Left ventricle myocardium inferior (tissue), 1 donor: ENCODE data around the gene PPP2R2D. TPM values are rescaled to one million over a fixed set of nuclear protein-coding genes. Genes with fewer than 3 reads are reported as not detected.

Source experiments
- DNase-seq: peaks from one replicate; pipeline ENCODE4 v3.0.0-alpha.2; 2020
- H3K27ac ChIP-seq: fragments of 200-600 bp; replicated peaks from 2 replicates; pipeline ENCODE4 v1.8.0; 2021
- H3K27me3 ChIP-seq: fragments of 200-600 bp; 2 replicates; pipeline ENCODE4 v1.8.0; 2021; ENCODE audit warnings: low read depth
- H3K36me3 ChIP-seq: fragments of 200-600 bp; 2 replicates; pipeline ENCODE4 v1.8.0; 2021
- H3K4me1 ChIP-seq: fragments of 200-600 bp; 2 replicates; pipeline ENCODE4 v1.8.0; 2021
- H3K4me3 ChIP-seq: fragments of 200-600 bp; 2 replicates; pipeline ENCODE4 v1.8.0; 2021; ENCODE audit warnings: mild to moderate bottlenecking, moderate library complexity
- H3K9me3 ChIP-seq: fragments of 200-600 bp; replicated peaks from 2 replicates; pipeline ENCODE4 v1.8.0; 2021
- intact Hi-C: fragments of 100-400 bp; cut with micrococcal nuclease; formaldehyde crosslinking; loops from one replicate; pipeline ENCODE4 v1.11.0; 2022
- total RNA-seq: library from RNA; stranded (reverse); fragmentation: NEBNext Ultra II Directional; extraction: Animal tissue kit (Norgen Biotek cat#: 25700); gene quantifications from one replicate; pipeline ENCODE4 v1.2.1, GENCODE V29; 2021
- TF ChIP-seq, protein P1 (sequence below): fragments of 200-600 bp; IDR thresholded peaks from 2 replicates; pipeline ENCODE4 v1.8.0; 2021; ENCODE audit warnings: antibody characterized with exemption, mild to moderate bottlenecking, borderline replicate concordance
- donor health status: DM: no; HTN: yes; CAD: no; lungs with severe emphysema.

The PPP2R2D gene
- total RNA-seq, 1 donor from 2014 or later, result 38.2 TPM

DNA sequence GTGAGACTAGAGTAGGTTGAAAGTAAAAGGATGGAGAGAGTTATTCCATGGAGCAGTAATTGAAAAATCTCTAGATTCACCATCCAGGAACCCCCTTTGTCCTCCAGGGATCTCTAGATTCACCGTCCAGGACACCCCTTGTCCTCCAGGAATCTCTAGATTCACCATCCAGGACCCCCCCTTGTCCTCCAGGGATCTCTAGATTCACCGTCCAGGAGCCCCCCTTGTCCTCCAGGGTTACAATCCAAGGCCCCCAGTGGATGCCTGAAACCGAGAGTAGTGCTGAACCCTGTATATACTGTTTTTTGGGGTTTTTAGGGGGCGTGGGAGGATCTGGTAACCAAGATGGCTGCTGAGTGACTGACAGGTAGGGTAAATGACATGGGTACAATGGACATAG is 38.3 kb upstream of the PPP2R2D start:
- Histone ChIP-seq H3K27me3 (peaks cover 85% of the 10 kb centered on the region), H3K4me1 (no peaks in the 10 kb centered on the region), H3K9me3 (no peaks in the 10 kb centered on the region), H3K27ac (no peak overlapping the region), H3K4me3 (no peak overlapping the region), H3K36me3 (no peaks in the 10 kb centered on the region)
- TF ChIP-seq, protein P1, sequence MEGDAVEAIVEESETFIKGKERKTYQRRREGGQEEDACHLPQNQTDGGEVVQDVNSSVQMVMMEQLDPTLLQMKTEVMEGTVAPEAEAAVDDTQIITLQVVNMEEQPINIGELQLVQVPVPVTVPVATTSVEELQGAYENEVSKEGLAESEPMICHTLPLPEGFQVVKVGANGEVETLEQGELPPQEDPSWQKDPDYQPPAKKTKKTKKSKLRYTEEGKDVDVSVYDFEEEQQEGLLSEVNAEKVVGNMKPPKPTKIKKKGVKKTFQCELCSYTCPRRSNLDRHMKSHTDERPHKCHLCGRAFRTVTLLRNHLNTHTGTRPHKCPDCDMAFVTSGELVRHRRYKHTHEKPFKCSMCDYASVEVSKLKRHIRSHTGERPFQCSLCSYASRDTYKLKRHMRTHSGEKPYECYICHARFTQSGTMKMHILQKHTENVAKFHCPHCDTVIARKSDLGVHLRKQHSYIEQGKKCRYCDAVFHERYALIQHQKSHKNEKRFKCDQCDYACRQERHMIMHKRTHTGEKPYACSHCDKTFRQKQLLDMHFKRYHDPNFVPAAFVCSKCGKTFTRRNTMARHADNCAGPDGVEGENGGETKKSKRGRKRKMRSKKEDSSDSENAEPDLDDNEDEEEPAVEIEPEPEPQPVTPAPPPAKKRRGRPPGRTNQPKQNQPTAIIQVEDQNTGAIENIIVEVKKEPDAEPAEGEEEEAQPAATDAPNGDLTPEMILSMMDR, result no peak
- no peak for DNase-seq
- intact Hi-C loops, result no loop called here

DNA sequence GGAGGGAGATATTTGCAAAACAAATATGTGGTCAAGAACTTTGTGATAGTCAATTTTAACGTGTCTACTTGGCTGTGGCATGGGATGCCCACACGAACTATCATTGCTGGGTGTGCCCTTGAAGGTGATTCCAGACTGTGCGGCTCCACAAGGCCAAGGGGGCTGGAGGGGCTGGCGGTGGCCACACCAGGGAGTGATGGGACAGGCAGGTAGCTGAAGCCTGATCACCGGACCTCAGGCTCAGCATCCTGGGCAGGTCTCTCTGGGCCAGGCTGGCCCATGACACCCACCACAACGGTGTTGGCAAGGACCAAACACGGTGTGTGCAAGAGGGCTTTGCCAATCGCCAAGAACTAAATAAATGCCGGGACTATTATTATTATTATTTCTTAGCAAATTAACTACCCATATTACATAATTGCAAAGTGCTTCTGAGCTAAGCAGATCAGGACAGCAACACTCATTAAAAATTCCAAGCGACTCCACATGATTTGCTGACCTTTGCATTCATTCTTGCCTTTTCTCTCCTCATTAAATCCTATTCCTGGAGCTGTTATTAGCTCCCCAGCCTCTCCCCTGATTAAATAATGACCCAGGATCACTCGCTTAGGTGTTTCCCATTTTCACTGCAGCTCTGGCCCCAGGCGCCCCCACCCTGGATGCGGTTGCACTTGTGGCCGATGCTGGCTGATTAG is 35.4 kb upstream of the PPP2R2D start:
- H3K36me3 ChIP-seq, result no peaks in the 10 kb centered on the region
- H3K27ac ChIP-seq, result no peak overlapping the region
- no peaks in the 10 kb centered on the region for H3K4me1 ChIP-seq
- H3K9me3 ChIP-seq, result no peaks in the 10 kb centered on the region
- no peak overlapping the region for H3K4me3 ChIP-seq
- TF ChIP-seq, protein P1, result no peak
- DNase-seq, result no peak
- intact Hi-C loops, result no loop called here
- H3K27me3 ChIP-seq, result peaks cover 79% of the 10 kb centered on the region

DNA sequence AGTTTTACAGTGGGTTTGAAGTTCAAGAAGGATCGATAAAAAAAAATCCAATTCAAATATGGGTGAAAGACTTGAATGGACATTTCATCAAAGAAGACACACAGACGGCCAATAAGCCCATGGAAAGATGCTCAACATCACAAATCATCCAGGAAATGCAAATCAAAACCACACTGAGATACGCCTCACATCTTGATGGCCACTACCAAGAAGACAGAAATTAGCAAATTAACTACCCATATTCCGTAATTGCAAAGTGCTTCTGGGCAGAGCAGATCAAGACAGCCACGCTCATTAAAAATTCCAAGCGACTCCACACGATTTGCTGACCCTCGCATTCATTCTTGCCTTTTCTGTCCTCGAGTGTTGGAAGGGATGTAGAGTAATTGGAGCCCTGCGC is 34.1 kb upstream of the PPP2R2D start:
- Histone ChIP-seq H3K27ac (no peak overlapping the region), H3K27me3 (peaks cover 79% of the 10 kb centered on the region), H3K4me1 (no peaks in the 10 kb centered on the region), H3K4me3 (no peak overlapping the region), H3K9me3 (no peaks in the 10 kb centered on the region), H3K36me3 (no peaks in the 10 kb centered on the region)
- TF ChIP-seq, protein P1, result no peak
- intact Hi-C loops, result no loop called here
- no peak for DNase-seq

DNA sequence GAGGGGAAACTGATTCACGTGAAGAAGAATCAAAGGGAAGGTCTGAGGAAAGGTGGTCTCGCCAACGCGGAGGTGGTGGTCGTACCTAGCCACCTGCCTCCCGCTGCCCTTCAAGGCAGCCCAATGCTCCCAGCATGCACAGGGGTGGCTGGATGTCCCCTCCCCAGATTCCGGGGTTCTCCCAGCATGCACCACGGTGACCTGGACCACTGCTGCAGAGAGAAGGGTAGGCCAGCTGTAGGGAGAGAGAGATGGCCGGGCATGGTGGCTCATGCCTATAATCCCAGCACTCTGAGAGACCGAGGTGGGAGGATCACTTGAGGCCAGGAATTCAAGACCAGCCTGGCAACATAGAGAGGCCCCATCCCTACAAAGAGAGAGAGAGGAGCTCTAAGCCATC is 32.4 kb upstream of the PPP2R2D start:
- H3K36me3 ChIP-seq, result no peaks in the 10 kb centered on the region
- no peak overlapping the region for H3K27ac ChIP-seq
- H3K27me3 ChIP-seq, result peaks cover 81% of the 10 kb centered on the region
- H3K9me3 ChIP-seq, result no peaks in the 10 kb centered on the region
- DNase-seq, result no peak
- H3K4me1 ChIP-seq, result no peaks in the 10 kb centered on the region
- TF ChIP-seq, protein P1, result no peak
- intact Hi-C loops, result no loop called here
- no peak overlapping the region for H3K4me3 ChIP-seq

DNA sequence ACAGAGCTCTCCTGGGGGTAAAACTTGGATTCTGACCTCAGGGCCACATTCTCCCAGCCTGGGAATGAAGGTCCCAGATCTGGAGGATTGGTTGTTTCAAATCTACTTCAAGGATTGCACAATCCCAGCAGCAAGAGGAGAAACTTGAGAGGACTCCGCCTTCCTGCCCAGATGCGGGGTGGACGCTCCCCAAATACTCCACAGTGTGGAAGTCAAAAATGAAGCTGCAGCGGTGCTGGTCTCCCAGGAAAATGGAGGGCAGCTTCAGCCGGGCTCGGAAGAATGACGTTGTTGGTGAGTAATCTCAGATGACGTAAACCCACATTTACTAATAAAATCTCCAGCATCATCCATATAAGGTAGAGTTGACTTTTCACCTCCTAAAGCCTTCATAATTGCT is 31.5 kb upstream of the PPP2R2D start:
- no peaks in the 10 kb centered on the region for H3K9me3 ChIP-seq
- H3K27ac ChIP-seq, result no peak overlapping the region
- H3K4me1 ChIP-seq, result no peaks in the 10 kb centered on the region
- no peaks in the 10 kb centered on the region for H3K36me3 ChIP-seq
- DNase-seq, result no peak
- intact Hi-C loops, result no loop called here
- TF ChIP-seq, protein P1, result no peak
- H3K4me3 ChIP-seq, result no peak overlapping the region
- peaks cover 81% of the 10 kb centered on the region for H3K27me3 ChIP-seq

DNA sequence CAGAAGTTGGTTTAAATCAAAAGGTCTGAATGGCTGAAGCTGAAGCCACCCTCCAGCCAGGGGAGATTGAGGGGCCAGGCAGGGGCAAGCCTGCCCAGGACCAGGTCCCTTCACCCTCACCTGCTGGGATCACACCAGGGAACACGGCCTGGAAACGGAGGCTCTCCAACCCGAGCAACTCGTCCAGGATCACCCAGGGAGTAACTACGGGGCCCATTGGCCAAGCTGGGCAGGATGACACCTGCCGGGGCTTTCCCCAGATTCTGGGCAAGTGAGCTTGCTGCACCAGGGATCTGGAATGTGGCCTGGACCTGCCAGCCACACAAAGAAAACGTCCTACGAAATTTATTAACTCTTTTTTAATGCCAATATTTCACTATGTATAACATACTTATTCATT is 30.4 kb upstream of the PPP2R2D start:
- H3K9me3 ChIP-seq, result no peaks in the 10 kb centered on the region
- no peak for DNase-seq
- TF ChIP-seq, protein P1, result no peak
- H3K36me3 ChIP-seq, result no peaks in the 10 kb centered on the region
- H3K4me3 ChIP-seq, result no peak overlapping the region
- peaks cover 7% of the 10 kb centered on the region for H3K4me1 ChIP-seq
- no peak overlapping the region for H3K27ac ChIP-seq
- H3K27me3 ChIP-seq, result peaks cover 81% of the 10 kb centered on the region
- intact Hi-C loops, result no loop called here
